Smooth muscle cell (in vitro differentiated cells): Measurements from ENCODE around the gene PDE3B. TPM values are rescaled to one million over a fixed set of nuclear protein-coding genes. Genes with fewer than 3 reads are reported as not detected.

Source experiments
- DNase-seq: peaks from one replicate; lab custom pipeline; 2025; ENCODE audit not compliant: unreplicated experiment; lab: John Stamatoyannopoulos, UW
- H2AFZ ChIP-seq: fragments of 200-600 bp; sonication (generic); 2 replicates; pipeline ENCODE4 v1.6.0; 2016; ENCODE audit warnings: antibody characterized with exemption, low read depth, mild to moderate bottlenecking
- H3F3A ChIP-seq: fragments of 200-600 bp; sonication (generic); 2 replicates; pipeline ENCODE4 v1.6.0; 2017; ENCODE audit warnings: antibody characterized with exemption, low read depth
- H3K27ac ChIP-seq: fragments of 200-600 bp; sonication (generic); 2 replicates; pipeline ENCODE4 v1.5.1; 2016; ENCODE audit warnings: low read depth, mild to moderate bottlenecking
- H3K27me3 ChIP-seq: fragments of 200-600 bp; sonication (generic); 2 replicates; pipeline ENCODE4 v1.6.1; 2016; ENCODE audit warnings: low read depth, mild to moderate bottlenecking
- H3K36me3 ChIP-seq: fragments of 200-600 bp; sonication (generic); 2 replicates; pipeline ENCODE4 v1.5.1; 2016; ENCODE audit warnings: low read depth
- H3K4me1 ChIP-seq: fragments of 200-600 bp; sonication (generic); 2 replicates; pipeline ENCODE4 v1.5.1; 2016; ENCODE audit warnings: low read depth
- H3K4me2 ChIP-seq: fragments of 200-600 bp; sonication (generic); 2 replicates; pipeline ENCODE4 v1.6.0; 2016; ENCODE audit warnings: mild to moderate bottlenecking
- H3K4me3 ChIP-seq: fragments of 200-600 bp; sonication (generic); 2 replicates; pipeline ENCODE4 v1.5.1; 2016; ENCODE audit warnings: mild to moderate bottlenecking
- H3K79me2 ChIP-seq: fragments of 200-600 bp; sonication (generic); 2 replicates; pipeline ENCODE4 v1.6.0; 2016; ENCODE audit warnings: low read depth, mild to moderate bottlenecking
- H3K9ac ChIP-seq: fragments of 200-600 bp; sonication (generic); 2 replicates; pipeline ENCODE4 v1.6.0; 2016; ENCODE audit warnings: low read depth
- H3K9me3 ChIP-seq: fragments of 200-600 bp; sonication (generic); replicated peaks from 2 replicates; pipeline ENCODE4 v1.5.1; 2016; ENCODE audit warnings: low read depth
- H4K20me1 ChIP-seq: fragments of 200-600 bp; sonication (generic); 2 replicates; pipeline ENCODE4 v1.6.0; 2016; ENCODE audit warnings: low read depth
- WGBS: methylation state at CpG from one replicate; pipeline ENCODE4 v1.1.7; 2016; ENCODE audit warnings: low lambda C conversion rate; 5-methylcytosine and 5-hydroxymethylcytosine counted together
- polyA plus RNA-seq: library from polyadenylated mRNA; unstranded; fragments of >200 nt; fragmentation: Nextera tagmentation; extraction: Ambion mirVana; gene quantifications from 2 replicates; pipeline ENCODE4 v1.2.1, GENCODE V29; 2016
- total RNA-seq: library from RNA; depleted of rRNA; stranded (reverse); fragments of >200 nt; gene quantifications from 2 replicates; pipeline ENCODE4 v1.2.3, GENCODE V29; 2014
- TF ChIP-seq, protein P1 (sequence below): fragments of 200-600 bp; sonication (generic); IDR thresholded peaks from 2 replicates; pipeline ENCODE4 v1.5.1; 2017; ENCODE audit warnings: borderline replicate concordance, mild to moderate bottlenecking, antibody characterized with exemption; ENCODE audit not compliant: insufficient read depth, poor library complexity, severe bottlenecking

Gene PDE3B
- total and polyA plus RNA-seq, 2 experiments from 2014 or later = 1.7 to 1.8 TPM

DNA sequence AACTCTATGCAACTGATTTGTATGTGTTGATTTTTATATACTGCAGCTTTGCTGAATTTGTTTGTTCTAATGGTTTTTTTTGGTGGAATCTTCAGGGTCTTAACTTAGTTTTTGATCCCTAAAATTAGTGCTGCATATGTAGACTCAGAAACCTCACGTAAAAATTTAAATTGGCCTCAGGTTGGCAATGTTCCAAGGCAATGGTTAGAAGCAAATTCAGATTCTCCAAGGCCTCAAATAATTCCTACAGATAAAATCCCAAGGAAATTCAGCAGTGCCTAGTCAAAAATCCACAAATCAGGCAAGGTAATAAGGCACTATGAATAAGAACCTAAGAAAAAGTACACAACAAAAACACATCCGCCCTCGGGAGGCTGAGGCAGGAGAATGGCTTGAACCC, 9.5 kb downstream of the PDE3B start:
- Histone ChIP-seq H3K4me2 (no peak overlapping the region), H4K20me1 (no peaks in the 10 kb centered on the region), H2AFZ (no peak overlapping the region), H3K9me3 (no peaks in the 10 kb centered on the region), H3K4me3 (no peak overlapping the region), H3K27ac (no peak overlapping the region), H3K9ac (no peak overlapping the region), H3K27me3 (no peaks in the 10 kb centered on the region), H3F3A (no peaks in the 10 kb centered on the region), H3K4me1 (no peaks in the 10 kb centered on the region), H3K79me2 (peaks cover 1% of the 10 kb centered on the region), H3K36me3 (no peaks in the 10 kb centered on the region)
- TF ChIP-seq, protein P1, sequence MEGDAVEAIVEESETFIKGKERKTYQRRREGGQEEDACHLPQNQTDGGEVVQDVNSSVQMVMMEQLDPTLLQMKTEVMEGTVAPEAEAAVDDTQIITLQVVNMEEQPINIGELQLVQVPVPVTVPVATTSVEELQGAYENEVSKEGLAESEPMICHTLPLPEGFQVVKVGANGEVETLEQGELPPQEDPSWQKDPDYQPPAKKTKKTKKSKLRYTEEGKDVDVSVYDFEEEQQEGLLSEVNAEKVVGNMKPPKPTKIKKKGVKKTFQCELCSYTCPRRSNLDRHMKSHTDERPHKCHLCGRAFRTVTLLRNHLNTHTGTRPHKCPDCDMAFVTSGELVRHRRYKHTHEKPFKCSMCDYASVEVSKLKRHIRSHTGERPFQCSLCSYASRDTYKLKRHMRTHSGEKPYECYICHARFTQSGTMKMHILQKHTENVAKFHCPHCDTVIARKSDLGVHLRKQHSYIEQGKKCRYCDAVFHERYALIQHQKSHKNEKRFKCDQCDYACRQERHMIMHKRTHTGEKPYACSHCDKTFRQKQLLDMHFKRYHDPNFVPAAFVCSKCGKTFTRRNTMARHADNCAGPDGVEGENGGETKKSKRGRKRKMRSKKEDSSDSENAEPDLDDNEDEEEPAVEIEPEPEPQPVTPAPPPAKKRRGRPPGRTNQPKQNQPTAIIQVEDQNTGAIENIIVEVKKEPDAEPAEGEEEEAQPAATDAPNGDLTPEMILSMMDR = no peak
- no peak for DNase-seq
- WGBS = 86% methylated on average over 3 of the region's 3 CpGs

DNA sequence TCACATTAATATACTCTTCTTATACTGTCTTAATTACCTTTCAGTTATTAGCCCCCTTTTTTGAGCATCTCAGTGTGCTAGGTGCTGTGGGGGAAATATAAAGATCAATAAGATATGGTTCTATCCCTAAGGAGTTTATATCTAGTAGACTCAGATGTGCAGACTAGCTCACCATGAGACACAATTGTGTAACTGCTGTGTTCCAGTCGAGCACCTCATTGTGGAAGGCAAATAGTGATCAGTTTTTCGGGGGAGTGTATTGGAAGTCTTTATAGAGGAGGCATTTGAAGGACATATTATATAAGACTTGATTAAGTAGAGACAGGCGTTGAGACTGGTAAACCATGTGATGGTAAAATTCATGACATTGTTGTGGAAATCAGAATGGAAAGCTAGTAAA, 11.8 kb downstream of the PDE3B start:
- Histone ChIP-seq H3K27me3 (no peaks in the 10 kb centered on the region), H2AFZ (no peak overlapping the region), H4K20me1 (no peaks in the 10 kb centered on the region), H3K9ac (no peak overlapping the region), H3K4me3 (no peak overlapping the region), H3F3A (no peaks in the 10 kb centered on the region), H3K4me2 (no peak overlapping the region), H3K36me3 (no peaks in the 10 kb centered on the region), H3K27ac (no peak overlapping the region), H3K9me3 (no peaks in the 10 kb centered on the region), H3K4me1 (no peaks in the 10 kb centered on the region), H3K79me2 (no peaks in the 10 kb centered on the region)
- TF ChIP-seq, protein P1 = no peak
- no peak for DNase-seq
- 93% methylated on average over 3 of the region's 3 CpGs for WGBS

DNA sequence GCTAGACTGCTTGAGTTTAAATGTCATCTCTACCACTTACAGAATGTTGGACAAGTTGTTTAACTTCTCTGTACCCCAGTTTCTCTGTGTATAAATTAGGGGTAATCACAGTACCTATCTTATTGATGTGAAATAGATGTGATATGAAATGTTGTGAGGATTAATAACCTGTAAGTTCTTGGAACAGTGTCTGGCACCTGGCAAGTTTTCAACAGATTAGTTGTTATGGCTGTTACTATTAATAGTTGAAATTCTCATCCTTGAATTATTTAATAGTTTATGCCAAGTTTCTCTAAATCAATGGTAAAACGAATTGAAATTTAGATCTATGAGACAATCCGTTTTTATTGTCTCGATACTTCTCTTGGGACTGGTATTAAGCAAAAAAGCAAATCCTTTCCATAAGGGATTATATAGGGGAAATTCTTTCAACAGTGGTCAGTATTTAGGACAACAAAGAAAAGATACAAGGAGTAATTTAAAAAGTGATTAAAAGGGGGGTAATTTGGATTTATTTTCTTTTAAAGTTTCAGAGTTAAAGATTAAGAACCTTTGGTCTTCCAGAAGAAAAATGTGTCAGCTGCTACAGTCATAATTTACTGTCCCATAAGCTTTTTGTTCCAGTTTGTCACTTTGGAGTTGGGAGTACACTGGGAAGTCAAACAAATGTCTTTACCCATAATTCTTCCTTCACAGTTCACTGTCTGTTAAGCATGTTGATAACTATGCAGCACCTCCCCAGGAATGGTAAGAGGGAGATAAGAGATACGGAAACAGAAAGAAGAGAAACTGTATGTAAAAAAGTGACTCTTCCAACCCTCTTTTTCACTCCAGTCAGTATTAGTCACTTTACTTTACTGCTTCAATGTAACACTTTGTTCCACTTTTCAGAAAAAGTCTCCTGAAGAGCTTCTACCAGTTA, 13.2 kb downstream of the PDE3B start:
- H3K4me1 ChIP-seq = no peaks in the 10 kb centered on the region
- no peaks in the 10 kb centered on the region for H3F3A ChIP-seq
- H3K9ac ChIP-seq = no peak overlapping the region
- H3K4me2 ChIP-seq = peak overlapping the region; percentile 2
- no peaks in the 10 kb centered on the region for H3K36me3 ChIP-seq
- H4K20me1 ChIP-seq = no peaks in the 10 kb centered on the region
- no peaks in the 10 kb centered on the region for H3K79me2 ChIP-seq
- no peak overlapping the region for H2AFZ ChIP-seq
- TF ChIP-seq, protein P1 = no peak
- WGBS = 74% methylated on average over 4 of the region's 4 CpGs
- H3K9me3 ChIP-seq = no peaks in the 10 kb centered on the region
- H3K27ac ChIP-seq = no peak overlapping the region
- H3K4me3 ChIP-seq = peak overlapping the region; percentile 10
- no peaks in the 10 kb centered on the region for H3K27me3 ChIP-seq
- DNase-seq = no peak
